Gastroesophageal sphincter (tissue), 4 donors: Measurements from ENCODE around the gene LTBR. TPM values are rescaled to one million over a fixed set of nuclear protein-coding genes. Genes with fewer than 3 reads are reported as not detected.

Experiments
- ATAC-seq: fragments of 150-250 bp; one replicate; pipeline ENCODE4 v1.9.1; 2016; ENCODE audit warnings: mild to moderate bottlenecking, moderate library complexity
- H3K27ac ChIP-seq, 4 donors: fragments of 200-600 bp; sonication (generic) in 3 of 4; 1 replicate in 3 of 4; 2 replicates in 1 of 4; pipeline ENCODE4 v1.5.1; 2016 to 2019
- H3K27me3 ChIP-seq: fragments of 200-600 bp; sonication (generic); one replicate; pipeline ENCODE4 v1.5.1; 2019
- H3K36me3 ChIP-seq, 2 donors: fragments of 200-600 bp; sonication (generic); one replicate each; pipeline ENCODE4 v1.5.1; 2019; ENCODE audit warnings: control low read depth in 1 of 2
- H3K4me1 ChIP-seq, 3 donors: fragments of 200-600 bp; sonication (generic); 1 replicate in 2 of 3; 2 replicates in 1 of 3; pipeline ENCODE4 v1.5.1; 2016 to 2019; ENCODE audit warnings: control low read depth in 2 of 3
- H3K4me3 ChIP-seq, 2 donors: fragments of 200-600 bp; sonication (generic); one replicate each; pipeline ENCODE4 v1.5.1; 2019; ENCODE audit warnings: mild to moderate bottlenecking in 1 of 2, moderate library complexity in 1 of 2
- H3K9me3 ChIP-seq, 3 donors: fragments of 200-600 bp; sonication (generic); one replicate each; pipeline ENCODE4 v1.5.1; 2017 to 2019; ENCODE audit warnings: control low read depth in 2 of 3
- CTCF ChIP-seq, 4 experiments: fragments of 200-600 bp in 2 of 4; fragments of 450-650 bp in 2 of 4; sonication (generic) in 1 of 4; IDR thresholded peaks; one replicate each; pipeline ENCODE4 v1.5.1; 2017 to 2019; ENCODE audit warnings: antibody characterized with exemption in 4 of 4, mild to moderate bottlenecking in 2 of 4, moderate library complexity in 2 of 4
- EP300 ChIP-seq: sonication (generic); formaldehyde crosslinking; IDR thresholded peaks from one replicate; pipeline ENCODE4 v1.6.1; 2017; ENCODE audit warnings: antibody characterized with exemption, mild to moderate bottlenecking
- POLR2A ChIP-seq, 2 donors: fragments of 450-650 bp; IDR thresholded peaks; one replicate each; pipeline ENCODE4 v1.6.1; 2017; ENCODE audit warnings: antibody characterized with exemption in 2 of 2, mild to moderate bottlenecking in 2 of 2, moderate library complexity in 1 of 2
- POLR2AphosphoS5 ChIP-seq: sonication (generic); formaldehyde crosslinking; IDR thresholded peaks from one replicate; pipeline ENCODE4 v1.6.1; 2017; ENCODE audit warnings: antibody characterized with exemption
- WGBS, 2 donors: methylation state at CpG; one replicate each; pipeline ENCODE4 v1.1.5; 2018; ENCODE audit warnings: low coverage in 1 of 2; 5-methylcytosine and 5-hydroxymethylcytosine counted together
- total RNA-seq, 4 donors: library from RNA; depleted of rRNA; stranded (reverse); fragments of >200 nt; gene quantifications; one replicate each; pipeline ENCODE4 v1.1.0, GENCODE V29; 2016

Gene LTBR
- total RNA-seq, 4 donors from 2014 or later: 86.5 to 139 (median 119) TPM

- H3K27ac ChIP-seq: no peak overlapping the region
These were observed 13.9 kb upstream of the LTBR start for GRCh38 chr12:6369916-6370575.

GRCh38 chr12:6370576-6370935 lies 13.4 kb upstream of the LTBR start:
- no peaks in the 10 kb centered on the region for H3K9me3 ChIP-seq
- no peak for TF ChIP-seq POLR2AphosphoS5
- no peak for TF ChIP-seq CTCF (IDR thresholded peaks at IDR 0.05)
- TF ChIP-seq EP300: no peak
- no peak for TF ChIP-seq POLR2A (IDR thresholded peaks at IDR 0.05)
- no peak overlapping the region for H3K4me3 ChIP-seq
- peaks cover 0 to 20% (median 3%) of the 10 kb centered on the region in 3 donors for H3K4me1 ChIP-seq
- WGBS, 2 donors: 100% methylated on average over 1 to 2 of the region's 4 CpGs
- no peak overlapping the region for H3K27ac ChIP-seq
- ATAC-seq: no peak
- H3K27me3 ChIP-seq: no peaks in the 10 kb centered on the region
- no peaks in the 10 kb centered on the region for H3K36me3 ChIP-seq

More at GRCh38 chr12:6369916-6370575, 13.9 kb upstream of the LTBR start:
- WGBS, 2 donors: 84 to 100% methylated on average over 2 to 6 of the region's 9 CpGs
- Histone ChIP-seq H3K36me3 (no peaks in the 10 kb centered on the region), H3K27me3 (no peaks in the 10 kb centered on the region), H3K4me3 (no peak overlapping the region), H3K9me3 (no peaks in the 10 kb centered on the region), H3K4me1 (peaks cover 0 to 15% (median 3%) of the 10 kb centered on the region in 3 donors)
- ATAC-seq: no peak
- TF ChIP-seq POLR2AphosphoS5 (no peak), CTCF (IDR thresholded peaks at IDR 0.05) (no peak), POLR2A (IDR thresholded peaks at IDR 0.05) (no peak), EP300 (no peak)

- Histone ChIP-seq H3K36me3 (no peaks in the 10 kb centered on the region), H3K4me3 (no peak overlapping the region), H3K4me1 (peaks cover 0 to 27% (median 7%) of the 10 kb centered on the region in 3 donors), H3K27ac (no peak overlapping the region), H3K27me3 (no peaks in the 10 kb centered on the region), H3K9me3 (no peaks in the 10 kb centered on the region)
- 60 to 67% methylated on average over 3 to 7 of the region's 15 CpGs for WGBS, 2 donors
- no peak for ATAC-seq
- TF ChIP-seq CTCF (IDR thresholded peaks at IDR 0.05) (peak in 3 of 4 experiments; percentile 5 to 22 (median 17)), POLR2A (IDR thresholded peaks at IDR 0.05) (no peak)
These were observed 12.8 kb upstream of the LTBR start for GRCh38 chr12:6370994-6371754.

- H3K4me3 ChIP-seq: no peak overlapping the region
- no peak for ATAC-seq
- no peaks in the 10 kb centered on the region for H3K36me3 ChIP-seq
These were observed 11.5 kb upstream of the LTBR start for GRCh38 chr12:6372403-6373003.

More at GRCh38 chr12:6372403-6373003, 11.5 kb upstream of the LTBR start:
- Histone ChIP-seq H3K27ac (peak overlapping the region in 3 of 4 donors; percentile 46 to 66 (median 59)), H3K4me1 (peaks cover 3 to 40% (median 20%) of the 10 kb centered on the region in 3 donors), H3K9me3 (no peaks in the 10 kb centered on the region), H3K27me3 (no peaks in the 10 kb centered on the region)
- TF ChIP-seq POLR2AphosphoS5 (no peak), EP300 (no peak), CTCF (IDR thresholded peaks at IDR 0.05) (no peak), POLR2A (IDR thresholded peaks at IDR 0.05) (no peak)
- 45 to 49% methylated on average over 7 of the region's 8 CpGs for WGBS, 2 donors
